Activated CD4-positive, alpha-beta T cell treated with anti-CD3 and anti-CD28 coated beads for 48 hours (primary cell): ENCODE data around the gene ZBP1.

ENCODE experiments used
- DNase-seq: peaks from one replicate; pipeline ENCODE4 v3.0.0-alpha.2; 2020

Gene ZBP1

DNA sequence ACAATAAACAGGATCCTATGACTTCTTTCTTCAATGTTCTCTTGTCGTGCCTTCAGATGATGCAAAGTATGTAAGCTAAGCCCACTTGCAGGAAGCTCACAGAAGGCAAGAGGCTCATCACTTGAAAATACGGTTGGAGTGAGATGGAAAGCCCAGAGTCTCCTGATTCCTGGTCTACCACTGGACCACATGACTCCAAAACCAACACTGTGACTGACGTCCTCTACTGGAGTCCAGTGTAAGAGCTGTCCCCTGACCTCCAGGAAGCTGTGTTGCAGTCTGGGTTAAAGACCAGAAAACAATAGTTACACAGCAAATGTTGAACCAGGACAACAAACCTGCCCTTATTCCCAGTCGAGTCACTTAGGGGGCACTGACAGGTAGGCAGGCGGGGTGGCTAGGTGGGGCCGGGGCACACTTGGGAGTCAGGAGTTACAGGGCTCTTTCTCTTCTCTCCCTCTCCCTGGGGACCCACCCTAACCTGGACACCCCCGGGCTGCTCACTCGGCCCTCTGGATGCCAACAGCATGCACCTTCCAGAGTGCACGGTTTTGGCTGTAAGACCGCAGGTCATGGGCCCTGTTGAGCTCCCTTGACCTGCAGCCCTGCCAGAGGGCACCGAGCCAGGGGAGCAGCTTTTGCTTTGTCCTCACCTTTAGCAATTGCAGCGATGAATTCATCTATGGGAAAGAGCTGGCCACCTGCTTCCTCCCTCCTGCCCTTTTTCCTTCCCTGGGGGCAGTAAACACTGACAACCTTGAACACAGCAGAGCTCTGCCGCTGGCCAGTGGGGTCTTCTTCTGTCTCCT, 51.9 kb downstream of the ZBP1 start:
- no peak for DNase-seq

DNA sequence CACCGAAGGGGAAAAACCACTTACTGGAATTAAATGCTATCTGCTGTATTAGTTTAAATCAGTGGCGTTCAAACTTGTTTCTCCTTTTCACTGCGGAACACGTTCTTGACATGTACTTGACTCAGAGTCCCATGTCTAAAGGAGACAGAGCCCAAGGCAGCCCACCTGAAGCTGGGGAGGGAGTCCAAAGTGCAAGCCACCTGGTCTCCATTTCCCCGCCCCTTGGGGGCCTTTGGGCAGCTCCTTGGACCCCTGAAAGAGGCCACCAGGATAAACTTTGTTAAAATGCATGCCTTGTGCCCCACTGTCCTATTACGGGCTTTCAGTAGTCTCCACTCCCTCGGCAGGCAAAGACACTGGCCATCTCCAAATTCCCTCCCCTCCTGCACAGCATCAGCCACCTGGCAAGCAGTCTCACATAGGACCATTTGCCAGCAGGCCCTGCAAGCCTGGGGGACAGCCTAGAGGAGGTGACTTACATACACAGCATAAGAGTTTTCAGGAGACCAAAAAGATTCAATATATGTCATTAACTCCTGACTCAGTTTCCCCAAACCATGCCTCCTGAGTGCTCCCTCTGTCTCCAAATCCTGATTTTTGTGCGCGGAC, 52.7 kb downstream of the ZBP1 start:
- DNase-seq, result no peak

DNA sequence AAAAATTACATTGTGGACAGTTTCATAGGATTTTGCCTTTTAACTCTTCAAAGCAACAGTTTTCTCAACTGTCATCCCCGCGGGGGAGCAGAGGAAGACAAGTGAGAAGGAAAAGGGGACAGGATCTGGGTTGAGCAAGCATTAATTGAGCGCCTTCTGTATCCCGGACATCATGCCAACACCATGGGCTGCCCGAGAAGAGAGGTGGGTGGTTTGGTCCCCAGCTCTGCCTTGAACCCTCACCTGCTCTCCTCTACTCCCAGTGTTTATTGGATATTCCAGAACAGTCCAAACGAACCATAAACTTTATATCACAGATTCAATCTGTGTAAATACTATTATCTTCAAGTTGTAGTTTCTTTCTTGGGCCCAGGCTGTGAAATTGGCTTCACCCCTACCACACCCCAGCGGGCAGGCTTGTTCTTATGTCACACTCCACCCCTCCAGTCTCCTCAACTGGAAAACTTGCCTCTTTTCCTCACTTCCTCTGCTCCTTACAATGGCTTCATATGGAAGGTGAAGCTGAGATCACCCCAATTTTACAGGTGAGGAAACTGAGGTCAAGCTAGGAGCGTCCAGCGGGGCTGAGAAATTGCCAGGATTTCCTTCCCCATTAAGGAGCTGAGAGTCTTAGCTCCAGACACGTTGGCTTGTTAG, 53.3 kb downstream of the ZBP1 start:
- no peak for DNase-seq

GRCh38 chr20:57566399-57566798, 53.8 kb downstream of the ZBP1 start:
- no peak for DNase-seq

DNA sequence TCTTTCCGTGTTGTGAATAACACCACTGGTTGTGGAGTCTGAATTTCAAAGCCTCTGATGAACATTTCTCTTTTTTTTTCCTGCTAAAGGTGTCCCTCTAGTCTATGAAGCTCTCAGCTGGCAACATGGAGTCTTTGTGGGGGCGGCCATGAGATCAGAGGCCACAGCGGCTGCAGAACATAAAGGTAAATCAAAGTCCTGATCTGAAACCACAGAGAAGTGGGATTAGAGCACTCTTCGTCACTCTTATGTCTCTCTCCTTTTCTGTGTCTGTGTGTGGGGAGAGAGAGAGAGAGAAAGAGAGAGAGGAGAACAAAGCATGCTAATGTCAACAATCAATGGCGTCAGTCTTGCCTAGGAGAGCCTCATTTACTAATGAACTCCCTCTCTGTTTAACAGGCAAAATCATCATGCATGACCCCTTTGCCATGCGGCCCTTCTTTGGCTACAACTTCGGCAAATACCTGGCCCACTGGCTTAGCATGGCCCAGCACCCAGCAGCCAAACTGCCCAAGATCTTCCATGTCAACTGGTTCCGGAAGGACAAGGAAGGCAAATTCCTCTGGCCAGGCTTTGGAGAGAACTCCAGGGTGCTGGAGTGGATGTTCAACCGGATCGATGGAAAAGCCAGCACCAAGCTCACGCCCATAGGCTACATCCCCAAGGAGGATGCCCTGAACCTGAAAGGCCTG, 55.1 kb downstream of the ZBP1 start:
- no peak for DNase-seq

DNA sequence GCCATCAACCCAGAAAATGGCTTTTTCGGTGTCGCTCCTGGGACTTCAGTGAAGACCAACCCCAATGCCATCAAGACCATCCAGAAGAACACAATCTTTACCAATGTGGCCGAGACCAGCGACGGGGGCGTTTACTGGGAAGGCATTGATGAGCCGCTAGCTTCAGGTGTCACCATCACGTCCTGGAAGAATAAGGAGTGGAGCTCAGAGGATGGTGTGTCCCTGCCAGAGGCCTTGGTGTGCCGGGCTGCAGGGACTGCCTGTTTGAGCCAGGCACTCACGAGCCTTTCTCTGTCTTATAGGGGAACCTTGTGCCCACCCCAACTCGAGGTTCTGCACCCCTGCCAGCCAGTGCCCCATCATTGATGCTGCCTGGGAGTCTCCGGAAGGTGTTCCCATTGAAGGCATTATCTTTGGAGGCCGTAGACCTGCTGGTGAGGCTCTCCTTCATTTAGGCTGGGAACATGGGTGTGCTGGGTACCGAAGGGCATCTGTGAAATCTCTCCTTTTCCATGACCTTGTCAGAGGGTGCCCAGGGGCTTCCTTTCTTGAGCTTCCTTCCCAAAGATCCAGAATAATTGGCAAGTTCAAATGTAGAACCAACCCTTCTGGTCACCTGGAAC, 55.9 kb downstream of the ZBP1 start:
- DNase-seq, result no peak

- no peak for DNase-seq
Measured at GRCh38 chr20:57563522-57563921, 56.7 kb downstream of the ZBP1 start.

DNA sequence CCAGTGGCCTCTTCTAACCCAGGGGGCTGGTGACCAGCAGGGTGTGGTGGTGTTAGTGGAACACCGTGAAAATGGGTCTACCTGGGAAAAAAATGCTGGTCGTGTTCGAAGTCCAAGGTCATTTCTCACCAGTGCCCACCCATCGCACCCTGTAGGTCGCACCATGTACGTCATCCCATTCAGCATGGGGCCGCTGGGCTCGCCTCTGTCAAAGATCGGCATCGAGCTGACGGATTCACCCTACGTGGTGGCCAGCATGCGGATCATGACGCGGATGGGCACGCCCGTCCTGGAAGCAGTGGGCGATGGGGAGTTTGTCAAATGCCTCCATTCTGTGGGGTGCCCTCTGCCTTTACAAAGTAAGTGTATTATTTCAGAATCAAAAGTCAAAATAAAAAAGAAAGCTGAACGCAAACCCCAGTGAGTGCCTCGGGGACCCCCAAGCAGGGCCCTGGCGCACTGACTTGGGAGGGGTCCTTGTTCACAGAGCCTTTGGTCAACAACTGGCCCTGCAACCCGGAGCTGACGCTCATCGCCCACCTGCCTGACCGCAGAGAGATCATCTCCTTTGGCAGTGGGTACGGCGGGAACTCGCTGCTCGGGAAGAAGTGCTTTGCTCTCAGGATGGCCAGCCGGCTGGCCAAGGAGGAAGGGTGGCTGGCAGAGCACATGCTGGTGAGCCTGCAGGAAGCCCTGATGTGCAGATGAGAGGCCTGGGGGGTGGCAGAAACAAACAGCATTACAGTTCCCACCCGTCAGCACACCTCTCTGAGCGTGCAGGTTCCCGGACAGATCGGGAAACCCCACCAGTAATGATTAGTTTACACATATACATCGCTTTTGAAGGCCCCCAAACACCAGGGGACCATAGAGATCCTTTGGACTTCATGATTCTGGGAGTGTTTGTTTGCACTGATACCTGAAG, 57.4 kb downstream of the ZBP1 start:
- no peak for DNase-seq

GRCh38 chr20:57561356-57562279, 58.6 kb downstream of the ZBP1 start:
- no peak for DNase-seq

- no peak for DNase-seq
Measured at GRCh38 chr20:57560554-57561355, 59.5 kb downstream of the ZBP1 start, which contains the start of gene PCK1. Gene PCK1, plus strand, starts transcription at chr20:57561110. Its CDS starts 302 bp downstream, at chr20:57561412.

DNA sequence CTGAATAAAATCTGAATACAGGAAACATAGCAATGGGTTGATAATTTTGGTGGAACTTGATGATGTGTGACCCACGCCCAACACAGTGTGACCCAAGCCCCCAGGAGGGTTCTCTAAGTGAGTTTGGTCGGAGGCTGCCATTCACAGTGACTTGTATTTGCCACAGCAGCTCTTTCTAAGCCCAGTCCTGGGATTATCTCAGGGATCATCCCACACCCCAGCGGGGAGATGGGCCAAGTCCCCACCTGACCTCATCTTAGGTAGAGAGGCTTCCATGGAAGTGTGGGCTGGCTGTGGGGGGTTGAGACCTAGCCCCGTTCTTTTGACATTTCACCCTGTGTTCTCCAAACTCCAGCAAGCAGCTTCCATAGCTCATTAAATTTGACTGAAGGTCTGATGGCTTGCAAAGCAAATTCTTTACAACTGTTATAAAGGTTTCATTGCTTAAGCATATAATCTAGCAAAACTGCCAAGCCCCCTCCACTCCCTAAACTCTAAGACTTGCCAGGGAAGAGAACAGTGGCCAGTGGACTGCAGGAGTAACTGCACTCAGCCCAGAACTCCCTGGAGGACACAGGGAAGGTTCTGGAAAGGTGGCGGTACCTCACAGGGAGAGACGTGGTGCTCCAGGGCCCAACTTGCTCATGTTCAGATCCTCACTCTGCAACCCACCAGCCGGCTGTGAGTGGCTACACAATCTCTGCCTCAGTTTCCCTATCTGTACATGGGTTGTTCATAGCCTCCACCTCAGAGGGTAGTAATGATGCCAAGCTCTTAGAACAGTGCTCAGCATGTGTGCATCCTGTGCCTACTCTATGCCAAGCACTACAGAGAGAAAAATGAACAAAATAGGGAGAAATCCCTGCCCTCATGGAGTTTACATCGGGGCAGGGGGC, 60.3 kb downstream of the ZBP1 start:
- DNase-seq, result no peak

DNA sequence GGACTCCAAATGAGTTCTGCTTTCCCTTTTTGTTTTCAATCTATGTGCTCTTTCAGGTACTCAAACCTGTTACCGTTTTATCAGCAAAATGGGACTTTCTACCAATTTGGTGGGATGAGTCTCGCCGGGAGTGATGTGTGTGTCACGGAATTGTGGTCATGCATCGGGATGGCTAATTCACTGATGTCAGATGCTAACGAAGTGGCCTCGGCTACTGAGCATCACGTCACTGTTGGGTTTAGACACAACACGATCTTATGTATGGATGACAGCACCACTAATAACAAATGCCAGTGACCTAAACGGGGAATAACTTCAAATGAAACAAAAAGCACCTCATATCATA, 61.0 kb downstream of the ZBP1 start:
- no peak for DNase-seq

GRCh38 chr20:57558614-57559288, 61.5 kb downstream of the ZBP1 start:
- no peak for DNase-seq

- DNase-seq, result no peak
Measured at GRCh38 chr20:57557926-57558613, 62.2 kb downstream of the ZBP1 start.

DNA sequence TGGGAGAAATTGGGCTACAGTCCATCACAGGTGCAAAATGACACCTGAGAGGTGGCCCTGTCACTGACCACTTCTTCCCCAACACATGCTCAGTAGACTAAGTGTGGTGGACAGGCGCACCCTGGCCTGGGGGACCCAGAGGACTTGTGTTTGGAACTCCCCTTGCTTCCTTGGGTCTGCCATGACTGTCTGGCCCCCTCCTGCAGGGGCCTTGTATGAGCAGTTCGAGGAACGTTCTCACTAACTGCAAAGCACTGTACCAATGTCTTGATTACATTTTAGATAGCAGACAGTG, 63.3 kb downstream of the ZBP1 start:
- no peak for DNase-seq

DNA sequence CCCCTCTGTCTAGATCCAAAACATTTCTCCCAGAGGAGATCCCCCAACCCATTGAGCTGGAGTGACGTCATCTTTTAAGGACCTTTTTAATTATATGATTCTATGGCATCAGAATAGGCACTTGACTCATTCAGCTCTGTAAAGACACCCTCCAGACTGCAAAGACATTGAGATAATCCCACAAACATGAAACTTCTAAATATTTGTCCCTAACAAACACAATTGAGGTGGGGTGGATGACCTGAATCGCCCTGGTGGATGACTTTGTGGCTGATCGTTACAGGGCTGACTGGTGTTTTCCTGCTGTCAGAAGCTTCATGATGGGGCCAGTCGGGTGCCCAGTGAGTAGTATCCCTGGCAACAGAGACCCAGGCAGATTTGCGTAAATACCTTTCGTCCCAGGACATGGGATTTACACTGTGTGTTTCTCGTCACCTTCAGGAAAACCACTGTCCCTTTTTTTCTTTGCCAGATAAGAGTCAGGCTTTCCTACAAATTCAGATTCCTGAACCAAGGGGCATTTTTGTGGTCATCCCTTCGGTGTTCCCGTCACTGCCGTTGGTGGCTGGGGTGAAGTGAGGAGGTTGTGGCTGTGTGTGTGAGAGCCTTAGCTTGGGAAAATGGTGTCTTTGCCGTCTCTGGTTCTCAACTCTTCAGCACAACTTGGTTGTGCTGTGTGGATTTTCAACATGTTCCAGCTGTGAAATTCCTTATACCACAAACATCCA, 64.6 kb downstream of the ZBP1 start:
- no peak for DNase-seq
